Measurements from ENCODE around the gene PRRC2B. TPM values are rescaled to one million over a fixed set of nuclear protein-coding genes. Genes with fewer than 3 reads are reported as not detected.

PRRC2B gene
- total and polyA plus RNA-seq, 2 of the 8 experiments (the other 6 are each of a cell fraction or from before 2014, with no cell fraction given): 37.3 to 249 TPM

- WGBS, 2 experiments (ENCODE audit: extremely low coverage in 1 of 2, insufficient coverage in 1 of 2, insufficient read length in 1 of 2, insufficient replicate concordance in 2 of 2, low coverage in 1 of 2, low lambda C conversion rate in 2 of 2, missing lambda C conversion rate in 1 of 2): 90% methylated on average over 7 of the region's 7 CpGs; no CpG with 5 or more reads in 1 of the 2 experiments
- POLR2A ChIA-PET (ENCODE audit: partially characterized antibody): interaction anchor here (0.7 to 5.1 kb wide), 5 partner anchors 10 to 84 kb away, joined by 3 to 34 read pairs (median 3); no protein-coding TSS in a partner anchor
- peaks cover 31 to 45% (median 39%) of the 10 kb centered on the region in 4 experiments for H3K4me1 ChIP-seq (replicated peaks in 1 of 4; ENCODE audit: control insufficient read depth in 3 of 4, insufficient read depth in 4 of 4, low read length in 3 of 4)
These were observed 16.2 kb downstream of the PRRC2B start for GRCh38 chr9:131410044-131410491.

More at GRCh38 chr9:131410044-131410491, 16.2 kb downstream of the PRRC2B start:
- H4K91ac ChIP-seq (replicated peaks; ENCODE audit: insufficient read length, low read length): no peak overlapping the region
- no peak overlapping the region for H4K5ac ChIP-seq (ENCODE audit: insufficient read length, low read depth, low read length)
- no peak overlapping the region; a peak in 1 of 7 replicates for H3K9ac ChIP-seq (replicated peaks in 1 of 4; ENCODE audit: extremely low read depth in 1 of 4, low read depth in 3 of 4, low read length in 3 of 4)
- no peak overlapping the region for H4K8ac ChIP-seq (ENCODE audit: extremely low read depth, insufficient read depth, low read length)
- H3K4me3 ChIP-seq (ENCODE audit: extremely low read depth in 1 of 4, insufficient read depth in 2 of 4, low read depth in 3 of 4, low read length in 4 of 4): no peak overlapping the region
- H2BK5ac ChIP-seq (ENCODE audit: low read depth, low read length): no peak overlapping the region
- H3K27me3 ChIP-seq (replicated peaks in 1 of 4; ENCODE audit: control insufficient read depth in 3 of 4, extremely low read depth in 1 of 4, insufficient read depth in 3 of 4, low read length in 3 of 4): no peaks in the 10 kb centered on the region
- H3K27ac ChIP-seq (ENCODE audit: low read depth, low read length): no peak overlapping the region
- no peak overlapping the region for H3K4ac ChIP-seq (replicated peaks; ENCODE audit: insufficient read length, low read depth, low read length)
- no peak overlapping the region for H2AK5ac ChIP-seq (ENCODE audit: low read depth, low read length)
- peaks cover 77 to 100% of the 10 kb centered on the region in 2 experiments for H3K79me2 ChIP-seq (ENCODE audit: control insufficient read depth in 1 of 2, insufficient read depth in 2 of 2, low read length in 2 of 2)
- no peak overlapping the region for H3K23ac ChIP-seq (ENCODE audit: insufficient read length)
- H3K56ac ChIP-seq (replicated peaks; ENCODE audit: insufficient read length, low read depth, low read length): no peak overlapping the region
- peaks cover 0 to 3% of the 10 kb centered on the region in 2 experiments; a peak in 1 of 4 replicates for H3K9me3 ChIP-seq (ENCODE audit: insufficient read depth in 2 of 2, low read depth in 1 of 2, low read length in 1 of 2)
- no peak overlapping the region for H2BK120ac ChIP-seq (replicated peaks; ENCODE audit: low read depth, low read length)
- H2BK20ac ChIP-seq (ENCODE audit: low read length): no peak overlapping the region
- H4K20me1 ChIP-seq (replicated peaks in 1 of 2; ENCODE audit: control insufficient read depth in 1 of 2, insufficient read depth in 2 of 2, low read length in 2 of 2): peaks cover 19 to 37% of the 10 kb centered on the region in 2 experiments
- H3K79me1 ChIP-seq (ENCODE audit: low read depth, low read length): peaks cover 12% of the 10 kb centered on the region; the same call in 1 of the 2 replicates
- no peak overlapping the region for H2AFZ ChIP-seq (ENCODE audit: low read length)
- no peak overlapping the region; a peak in 1 of 4 replicates for H3K4me2 ChIP-seq (ENCODE audit: insufficient read depth in 1 of 2, low read depth in 2 of 2, low read length in 2 of 2)
- CTCF ChIA-PET (ENCODE audit: partially characterized antibody): interaction anchor here (1.0 to 2.5 kb wide), 3 partner anchors 10 to 43 kb away, joined by 3 to 12 read pairs (median 5); no protein-coding TSS in a partner anchor
- no peak overlapping the region for H2BK12ac ChIP-seq (ENCODE audit: low read depth, low read length)
- H2BK15ac ChIP-seq (ENCODE audit: low read length): no peak overlapping the region
- no peak overlapping the region for H3K18ac ChIP-seq (ENCODE audit: extremely low read depth, low read length)
- H3K14ac ChIP-seq (ENCODE audit: insufficient read length): no peak overlapping the region
- DNase-seq (ENCODE audit: low read depth in 1 of 2, low spot score in 2 of 2) (no peak), FAIRE-seq (no peak)
- H3K36me3 ChIP-seq (ENCODE audit: control insufficient read depth in 2 of 4, insufficient read depth in 4 of 4, low read length in 3 of 4): peaks cover 0 to 12% (median 2%) of the 10 kb centered on the region in 4 experiments; a peak in 3 of 8 replicates
- H3K23me2 ChIP-seq (ENCODE audit: low read depth, low read length): no peaks in the 10 kb centered on the region

Measured in H1 (cell line).